HG02642 (cell line): ENCODE data around the gene ABCA3.

ENCODE experiments used
- ATAC-seq: cut with Tn5 transposase; IDR thresholded peaks from one replicate; pipeline ENCODE4 v1.9.1; 2021; ENCODE audit warnings: mild to moderate bottlenecking; ENCODE audit not compliant: unreplicated experiment, poor library complexity

The ABCA3 gene

DNA sequence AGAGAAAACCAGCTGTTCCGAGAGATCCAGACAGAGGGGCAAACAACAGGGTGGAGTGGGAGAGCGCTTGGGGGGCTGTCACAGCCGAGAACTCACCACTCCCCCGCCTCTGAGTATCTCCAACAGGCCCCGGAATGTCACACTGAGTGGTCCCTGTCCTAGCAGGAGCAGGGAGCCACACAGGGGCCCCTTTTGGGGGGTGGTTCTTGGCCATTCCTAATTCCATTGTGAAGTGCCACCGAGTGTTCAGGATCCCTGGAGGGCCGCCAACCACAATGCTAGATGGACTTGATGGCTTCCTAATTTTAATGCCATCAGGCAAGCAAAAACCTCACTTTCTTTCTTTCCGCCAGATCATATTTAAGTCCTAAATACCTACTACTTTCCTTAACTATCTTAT lies 16.8 kb downstream of the ABCA3 start:
- ATAC-seq: no peak

DNA sequence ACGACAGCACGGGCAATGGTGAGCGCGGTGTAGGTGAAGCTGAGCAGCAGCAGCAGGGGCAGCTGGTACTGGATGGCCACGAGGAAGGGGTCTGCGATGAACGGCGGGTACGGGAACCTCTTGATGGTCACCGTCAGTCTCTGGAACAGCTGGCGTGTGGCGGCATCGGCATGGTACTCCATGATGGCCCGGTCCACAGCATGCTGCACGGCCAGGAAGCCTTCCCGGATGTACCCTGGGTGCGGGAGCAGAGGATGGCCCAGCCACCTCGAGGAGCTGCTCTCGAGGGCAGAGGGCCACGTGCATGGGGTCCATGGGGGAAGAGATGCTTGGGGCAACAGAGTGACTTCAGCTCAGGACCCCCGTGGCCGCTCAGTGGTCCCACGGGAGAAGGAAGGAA lies 20.9 kb downstream of the ABCA3 start:
- ATAC-seq: no peak

DNA sequence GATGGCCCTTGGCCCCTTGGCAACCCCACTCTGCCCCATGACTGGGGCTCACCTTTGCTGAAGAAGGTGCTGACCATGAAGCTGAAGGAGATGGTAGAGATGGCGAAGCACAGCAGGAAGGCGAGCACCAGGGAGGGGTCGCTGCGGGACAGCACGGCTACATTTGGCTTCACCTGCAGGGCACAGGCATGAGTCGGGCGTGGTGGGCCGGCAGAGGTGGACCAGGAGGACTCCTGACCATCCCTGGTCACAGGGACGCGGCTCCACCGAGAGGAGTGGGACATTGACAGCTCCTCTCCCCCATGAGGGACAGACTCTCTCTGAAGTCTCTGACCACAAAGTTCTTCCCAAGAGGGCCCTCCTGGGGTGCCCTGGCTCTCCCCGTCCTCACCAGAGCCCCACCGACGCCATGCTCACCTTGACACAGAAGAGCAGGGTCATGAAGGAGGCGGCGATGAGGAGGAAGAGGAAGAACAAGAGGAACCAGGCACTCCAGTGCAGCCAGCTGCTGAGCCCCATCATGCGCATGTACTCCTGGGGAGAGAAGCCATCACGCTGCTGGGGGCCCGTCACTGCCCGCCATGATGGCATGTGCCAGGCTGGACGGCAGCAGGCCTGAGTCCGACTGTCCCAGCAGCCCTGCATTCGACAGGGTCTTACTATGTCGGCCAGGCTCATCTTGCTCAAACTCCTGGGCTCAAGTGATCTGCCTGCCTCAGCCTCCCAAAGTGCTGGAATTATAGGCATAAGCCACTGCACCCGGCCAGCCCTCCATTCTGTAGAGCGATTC lies 23.1 kb downstream of the ABCA3 start:
- ATAC-seq: no peak

DNA sequence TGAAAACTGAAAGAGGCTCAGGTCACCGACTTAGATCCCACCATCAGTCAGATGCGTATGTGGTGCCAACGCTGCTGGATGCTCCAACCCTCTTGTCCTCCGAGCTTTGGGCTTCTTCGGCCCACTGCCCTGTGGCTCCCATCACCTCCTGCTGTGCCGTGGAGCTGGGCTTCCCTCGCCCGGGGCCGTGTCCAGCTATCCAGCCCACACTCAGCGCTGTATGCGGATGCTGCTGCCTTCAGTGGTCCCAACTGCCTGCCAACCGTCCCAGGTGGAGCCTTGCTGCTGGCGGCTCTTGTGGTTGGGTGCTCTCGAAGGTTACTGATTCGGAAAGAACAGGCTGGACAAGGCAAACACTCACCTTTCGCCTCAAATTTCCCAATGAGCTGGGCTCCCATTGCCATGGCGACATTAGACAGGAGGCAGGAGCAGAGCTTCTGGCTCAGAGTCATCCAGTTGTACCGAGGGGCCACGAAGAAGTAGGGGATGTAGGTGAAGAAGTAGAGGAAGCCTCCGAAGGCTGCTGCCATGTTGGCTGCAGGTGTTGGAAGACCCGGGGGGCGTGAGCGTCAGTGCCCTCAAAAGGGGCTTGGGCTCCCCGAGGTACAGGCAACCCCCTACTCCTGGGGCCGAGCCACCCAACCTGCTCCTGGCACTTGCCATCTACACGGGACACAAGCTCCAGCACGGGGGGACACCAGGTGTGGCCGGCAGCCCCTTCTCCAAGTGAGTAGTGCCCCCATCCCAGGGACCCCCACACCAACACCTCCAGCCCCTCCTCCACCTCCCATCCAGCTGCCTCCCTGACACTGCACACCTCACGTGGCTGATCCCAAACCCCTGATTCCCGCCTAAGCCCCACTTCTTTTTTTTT lies 32.2 kb downstream of the ABCA3 start:
- no peak for ATAC-seq

DNA sequence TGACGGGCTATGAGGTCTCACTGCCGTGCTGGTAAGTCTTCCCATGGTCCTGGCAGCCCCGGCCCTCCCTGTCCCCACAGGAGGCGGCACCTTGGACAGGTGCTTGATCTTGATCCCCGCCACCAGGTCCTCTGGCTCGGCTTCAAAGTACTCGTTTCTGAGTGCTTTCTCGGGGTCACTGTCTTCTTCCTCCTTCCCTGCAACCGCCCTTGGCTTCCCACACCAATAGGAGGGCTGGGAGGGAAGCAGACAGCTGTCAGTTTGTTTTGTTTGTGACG lies 40.7 kb downstream of the ABCA3 start:
- ATAC-seq: no peak

DNA sequence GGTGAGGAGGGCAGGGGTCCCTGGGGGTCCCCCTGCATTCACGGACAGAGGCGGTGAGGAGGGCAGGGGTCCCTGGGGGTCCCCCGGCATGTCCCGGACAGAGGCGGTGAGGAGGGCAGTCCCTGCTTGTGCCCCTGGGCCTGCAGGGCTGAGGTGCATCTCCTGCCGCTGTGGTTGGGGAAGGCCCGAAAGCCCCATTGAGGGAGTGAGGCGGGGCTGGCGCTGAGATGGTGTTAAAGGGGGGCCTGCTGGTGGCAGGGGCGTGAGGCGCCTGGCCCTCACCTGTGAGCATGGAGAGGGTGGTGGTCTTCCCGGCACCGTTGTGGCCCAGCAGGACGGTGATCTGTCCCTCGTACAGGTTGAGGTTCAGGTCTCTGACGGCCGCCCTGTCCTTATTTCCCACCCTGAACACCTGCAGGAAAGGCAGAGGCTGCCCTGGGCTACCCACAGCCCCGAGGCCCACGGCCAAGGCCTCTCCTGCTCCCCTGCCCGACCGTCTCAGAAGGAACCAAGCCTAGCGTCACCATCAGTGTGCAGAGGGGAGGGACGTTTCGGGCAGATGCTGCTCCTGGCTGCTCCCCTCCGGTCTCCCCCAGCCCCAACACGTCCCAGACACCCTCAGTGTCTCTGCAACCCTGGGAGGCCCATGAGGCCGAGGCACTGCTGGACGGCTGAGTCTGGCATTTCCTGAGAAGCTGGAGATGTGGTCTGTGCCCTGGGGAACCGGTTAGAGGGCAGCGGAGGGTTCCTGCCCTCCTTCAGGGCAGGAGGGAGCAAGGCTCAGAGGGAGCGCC lies 41.2 kb downstream of the ABCA3 start:
- no peak for ATAC-seq

DNA sequence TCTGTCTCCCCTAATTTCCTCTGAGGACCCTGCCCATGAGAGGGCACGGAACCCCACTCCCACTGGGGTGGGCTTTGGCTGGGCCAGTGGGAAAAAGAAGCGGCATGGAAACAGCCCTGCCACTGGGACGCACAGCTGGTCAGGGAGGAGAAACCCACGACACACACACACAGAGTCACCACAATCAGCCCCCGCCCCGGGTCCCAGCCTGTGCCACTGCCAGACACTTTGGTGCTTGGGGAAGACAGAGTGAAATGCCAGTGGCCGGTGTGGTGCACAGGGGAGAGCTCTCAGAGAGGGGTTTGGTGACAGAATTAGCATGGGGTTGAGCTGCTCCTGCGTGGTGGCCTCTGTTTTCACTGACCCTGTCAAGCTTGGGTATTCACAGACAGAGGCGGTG lies 41.9 kb downstream of the ABCA3 start:
- ATAC-seq: no peak

DNA sequence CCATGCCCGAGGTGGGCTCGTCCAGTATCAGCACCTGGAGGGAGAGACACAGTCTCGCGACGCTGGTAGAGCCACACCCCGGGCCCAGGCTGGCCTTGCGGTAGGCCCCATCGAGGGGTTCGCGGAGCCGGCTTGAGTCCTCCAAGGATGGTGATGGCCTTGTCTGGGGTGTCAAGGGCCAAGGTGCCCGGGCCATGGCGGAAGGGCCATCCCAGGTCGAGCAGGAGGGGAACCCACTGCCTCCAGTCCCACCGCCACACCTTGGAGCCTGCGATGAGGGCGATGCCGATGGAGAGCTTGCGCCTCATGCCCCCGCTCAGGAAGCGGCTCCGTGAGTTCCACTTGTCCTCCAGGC lies 43.0 kb downstream of the ABCA3 start:
- ATAC-seq: no peak

DNA sequence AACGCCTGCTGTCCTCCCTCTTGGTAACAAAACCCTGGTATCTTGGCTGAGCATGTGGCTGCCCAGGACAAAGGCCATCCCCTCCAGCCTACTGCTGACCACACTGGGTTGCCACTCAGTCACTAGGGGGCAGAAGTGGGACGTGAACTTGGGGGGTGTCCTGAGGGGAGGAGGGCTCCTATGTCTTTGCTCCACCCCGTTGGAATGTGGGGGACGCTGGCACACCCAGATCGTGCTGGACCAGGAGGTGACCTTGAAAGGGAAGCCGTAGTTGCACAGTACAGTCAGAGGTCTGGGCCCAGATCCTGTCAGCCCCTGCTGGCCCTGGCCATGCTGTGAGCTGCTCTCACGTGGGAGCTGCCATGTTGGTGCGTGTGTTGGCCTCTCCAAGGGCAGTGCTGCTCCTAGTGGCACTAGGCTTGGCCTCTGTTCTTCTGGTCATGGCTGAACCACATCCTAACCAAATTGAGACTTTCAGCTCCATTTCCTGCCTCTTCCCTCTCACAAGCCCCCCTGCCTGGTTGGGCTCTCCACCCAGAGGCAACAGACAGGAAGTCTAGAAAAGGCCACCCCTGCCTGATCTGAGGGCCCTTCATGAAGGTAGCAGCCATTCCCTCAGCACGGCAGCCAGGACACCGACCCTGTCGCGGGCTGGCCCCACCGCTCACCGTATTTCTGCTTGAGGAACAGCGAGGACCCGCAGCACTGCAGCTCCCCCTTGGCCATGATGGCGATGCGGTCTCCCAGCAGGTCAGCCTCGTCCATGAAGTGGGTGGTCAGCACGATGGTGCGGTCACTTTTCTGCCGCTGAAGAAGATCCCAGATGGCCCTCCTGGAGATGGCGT lies 43.6 kb downstream of the ABCA3 start:
- no peak for ATAC-seq

DNA sequence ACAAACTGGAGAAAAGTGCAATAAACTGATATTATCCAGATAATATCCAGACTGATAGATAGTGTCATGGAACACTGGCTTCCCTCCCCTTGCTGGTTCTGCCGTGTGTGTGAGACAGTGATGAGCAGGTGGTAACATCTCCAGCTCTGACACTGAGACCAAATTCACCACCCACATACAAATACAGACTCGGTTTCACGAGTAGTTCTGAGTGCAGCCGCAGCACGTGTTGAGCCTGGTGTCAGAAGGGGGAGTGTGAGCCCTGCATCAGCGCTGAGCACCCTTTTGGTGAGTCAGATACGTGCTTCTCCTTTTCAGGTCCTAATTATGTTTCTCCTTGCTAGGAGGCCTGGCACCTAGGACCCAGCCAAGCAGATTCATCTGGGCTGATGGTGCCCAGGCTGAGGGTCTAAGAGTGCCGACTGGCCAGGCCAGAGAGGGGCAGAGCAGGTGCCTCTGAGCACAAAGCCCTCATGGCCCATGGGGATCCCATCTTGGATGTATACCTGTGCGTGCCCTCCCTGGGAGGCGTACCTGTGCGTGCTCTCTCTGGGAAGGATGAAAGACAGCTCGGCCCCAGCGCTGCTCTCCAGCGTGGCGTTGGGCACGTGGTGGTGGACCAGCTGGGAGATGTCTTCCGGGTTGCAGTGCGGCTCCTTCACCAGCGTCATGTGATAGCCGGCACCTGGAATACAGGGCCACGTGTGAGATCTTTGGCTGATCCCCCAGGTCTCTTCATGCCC lies 45.3 kb downstream of the ABCA3 start:
- peak; percentile 49 for ATAC-seq

DNA sequence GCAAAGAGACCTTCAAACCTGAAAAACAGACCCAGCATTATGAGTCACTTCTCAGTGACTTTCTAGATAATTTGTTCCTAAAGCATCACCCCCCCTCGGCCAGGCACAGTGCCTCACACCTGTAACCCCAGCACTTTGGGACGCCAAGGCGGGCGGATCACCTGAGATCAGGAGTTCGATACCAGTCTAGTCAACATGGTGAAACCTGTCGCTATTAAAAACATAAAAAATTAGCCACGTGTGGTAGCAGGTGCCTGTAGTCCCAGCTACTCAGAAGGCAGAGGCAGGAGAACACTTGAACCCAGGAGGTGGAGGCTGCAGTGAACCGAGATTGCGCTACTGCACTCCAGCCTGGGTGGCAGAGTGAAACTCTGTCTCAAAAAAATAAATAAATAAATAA lies 48.3 kb downstream of the ABCA3 start:
- ATAC-seq: no peak

DNA sequence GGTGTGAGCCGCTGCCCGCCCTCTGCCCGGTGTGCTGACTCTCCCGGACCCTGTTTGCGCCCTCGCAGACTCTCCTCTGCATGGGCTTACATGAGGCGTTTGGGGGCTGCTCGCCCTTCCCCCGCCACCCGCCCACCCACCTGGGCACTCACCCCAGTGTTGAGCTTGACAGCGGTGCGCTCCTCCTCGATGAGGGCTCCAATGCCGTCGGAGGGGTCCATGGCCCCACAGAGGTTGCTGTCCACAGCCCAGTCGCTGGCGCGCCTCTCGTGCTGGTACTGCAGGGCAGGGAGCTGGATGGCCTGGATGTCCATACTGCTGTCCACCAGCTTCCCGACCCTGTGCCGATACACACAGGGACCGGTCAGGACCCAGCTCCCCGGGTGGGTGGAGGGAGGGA lies 51.2 kb downstream of the ABCA3 start:
- no peak for ATAC-seq

DNA sequence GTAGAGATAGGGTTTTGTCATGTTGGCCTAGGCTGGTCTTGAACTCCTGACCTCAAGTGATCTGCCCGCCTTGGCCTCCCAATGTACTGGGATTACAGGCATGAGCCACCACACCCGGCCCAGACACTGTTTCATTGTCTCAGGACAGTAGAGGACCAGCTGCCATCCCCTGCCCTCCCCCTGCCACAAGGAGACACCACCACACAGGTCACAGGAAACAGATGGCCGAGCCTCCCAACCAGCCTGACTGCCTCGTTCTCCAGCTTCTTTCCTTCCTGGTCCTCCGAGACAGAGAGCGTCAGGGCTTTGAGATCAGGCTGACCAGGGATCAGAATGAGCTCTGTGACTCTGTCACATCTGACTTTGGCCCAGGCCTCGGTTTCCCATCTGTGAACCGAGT lies 51.8 kb downstream of the ABCA3 start:
- no peak for ATAC-seq

DNA sequence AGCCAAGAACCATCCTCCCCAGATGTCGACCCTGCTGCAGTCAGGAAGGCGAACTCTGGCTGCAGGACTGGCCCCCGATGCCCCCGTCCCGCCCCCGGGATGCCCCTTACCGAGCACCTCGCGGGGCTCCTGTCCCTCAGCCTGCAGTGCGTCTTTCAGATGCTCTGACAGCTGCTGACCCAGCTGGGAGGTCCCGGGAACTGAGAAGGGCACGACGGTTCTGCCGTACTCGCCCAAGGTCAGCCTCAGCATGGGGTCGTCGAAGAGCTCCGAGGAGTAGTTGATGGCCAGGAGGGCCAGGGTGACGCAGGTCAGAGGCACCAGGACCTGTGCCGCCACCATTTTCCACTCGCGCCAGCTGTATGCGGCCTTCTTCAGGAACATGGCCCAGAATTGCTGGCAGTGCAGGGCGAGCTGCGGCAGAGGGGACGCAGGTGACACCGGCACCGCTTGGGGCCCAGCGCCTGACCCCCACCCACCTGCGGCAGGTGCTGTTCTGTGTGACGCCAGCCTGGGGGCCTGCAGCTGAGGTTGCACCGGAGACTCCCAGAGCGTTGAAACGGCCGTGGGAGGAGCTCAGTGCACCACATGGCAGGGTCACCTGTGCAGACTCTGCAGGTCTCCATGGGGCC lies 52.5 kb downstream of the ABCA3 start:
- ATAC-seq: no peak

DNA sequence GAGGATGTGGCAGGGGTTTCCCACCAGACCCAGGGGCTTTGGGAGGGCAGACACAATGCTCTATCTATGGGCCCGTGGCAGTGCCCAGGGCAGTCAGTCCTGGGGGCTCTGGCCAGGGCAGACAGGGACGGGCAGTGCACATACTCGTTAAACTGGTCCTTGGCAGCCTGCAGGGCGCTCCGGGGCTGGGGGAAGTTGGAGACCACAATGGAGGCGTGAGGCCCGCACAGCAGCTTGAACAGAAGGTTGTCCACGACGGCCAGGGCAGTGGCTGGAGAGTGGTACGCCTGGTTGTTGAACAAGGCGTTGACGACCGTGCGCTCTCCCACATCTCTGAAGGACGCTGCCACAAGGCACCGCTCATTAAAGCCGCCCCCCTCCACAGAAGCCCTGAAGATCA lies 54.0 kb downstream of the ABCA3 start:
- no peak for ATAC-seq

DNA sequence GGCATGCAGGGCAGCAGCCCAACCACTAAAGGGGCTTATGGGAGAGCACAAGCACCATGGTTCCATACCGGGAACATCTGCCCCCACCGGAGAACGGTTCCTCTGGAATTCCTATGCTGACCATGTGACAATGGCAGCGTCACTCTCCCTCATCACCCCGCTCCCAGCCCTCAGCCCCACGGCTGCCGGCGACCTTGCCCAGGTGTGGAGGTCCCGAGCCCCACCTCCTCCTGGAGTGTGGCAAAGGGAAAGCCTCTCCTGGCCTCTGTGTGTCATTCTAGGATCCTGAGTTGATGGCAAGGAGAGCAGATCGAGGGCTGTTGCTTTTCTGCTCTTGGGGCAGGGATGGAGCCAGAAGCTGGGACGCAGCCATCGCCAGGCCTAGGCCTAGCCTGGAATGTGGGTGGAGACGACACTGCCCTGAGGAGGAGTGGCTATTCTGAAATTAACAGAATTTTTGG lies 54.8 kb downstream of the ABCA3 start:
- ATAC-seq: no peak

DNA sequence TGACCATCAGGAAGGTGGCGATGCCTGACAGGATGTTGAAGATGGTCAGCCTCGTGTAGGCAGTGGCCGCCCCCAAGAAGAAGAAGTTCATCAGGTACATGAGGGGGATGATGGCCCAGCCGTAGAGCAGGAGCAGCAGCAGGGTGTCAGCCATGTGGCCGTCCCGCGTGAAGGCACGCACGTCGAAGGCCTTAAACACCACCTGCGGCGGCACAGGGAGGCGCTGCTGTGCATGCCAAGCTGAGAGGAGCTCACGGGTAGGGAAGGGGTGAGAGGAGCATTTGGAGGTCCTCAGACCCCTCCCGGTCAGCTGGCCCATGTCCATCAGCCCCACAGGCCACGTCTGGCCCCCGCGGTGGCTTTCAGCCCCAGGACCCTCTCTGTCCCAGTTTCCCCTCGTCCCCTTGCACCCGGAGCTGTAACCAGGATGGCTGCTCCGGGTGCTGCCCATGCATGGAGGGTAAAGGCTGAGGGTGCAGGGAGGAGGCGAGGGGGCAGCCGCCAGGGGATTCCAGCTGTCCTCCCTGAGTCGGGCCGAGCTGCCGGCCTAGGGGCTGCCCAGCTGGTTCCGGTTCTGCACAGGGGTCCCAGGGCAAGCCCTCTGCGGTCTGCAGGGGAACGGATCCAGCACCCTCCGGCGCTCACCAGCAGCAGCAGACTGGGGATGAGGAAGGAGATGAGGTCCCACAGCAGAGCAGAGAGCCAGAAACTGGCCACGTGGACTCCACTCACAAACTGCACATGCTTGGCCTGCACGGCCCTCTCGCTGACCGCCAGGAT lies 55.5 kb downstream of the ABCA3 start:
- ATAC-seq: no peak

DNA sequence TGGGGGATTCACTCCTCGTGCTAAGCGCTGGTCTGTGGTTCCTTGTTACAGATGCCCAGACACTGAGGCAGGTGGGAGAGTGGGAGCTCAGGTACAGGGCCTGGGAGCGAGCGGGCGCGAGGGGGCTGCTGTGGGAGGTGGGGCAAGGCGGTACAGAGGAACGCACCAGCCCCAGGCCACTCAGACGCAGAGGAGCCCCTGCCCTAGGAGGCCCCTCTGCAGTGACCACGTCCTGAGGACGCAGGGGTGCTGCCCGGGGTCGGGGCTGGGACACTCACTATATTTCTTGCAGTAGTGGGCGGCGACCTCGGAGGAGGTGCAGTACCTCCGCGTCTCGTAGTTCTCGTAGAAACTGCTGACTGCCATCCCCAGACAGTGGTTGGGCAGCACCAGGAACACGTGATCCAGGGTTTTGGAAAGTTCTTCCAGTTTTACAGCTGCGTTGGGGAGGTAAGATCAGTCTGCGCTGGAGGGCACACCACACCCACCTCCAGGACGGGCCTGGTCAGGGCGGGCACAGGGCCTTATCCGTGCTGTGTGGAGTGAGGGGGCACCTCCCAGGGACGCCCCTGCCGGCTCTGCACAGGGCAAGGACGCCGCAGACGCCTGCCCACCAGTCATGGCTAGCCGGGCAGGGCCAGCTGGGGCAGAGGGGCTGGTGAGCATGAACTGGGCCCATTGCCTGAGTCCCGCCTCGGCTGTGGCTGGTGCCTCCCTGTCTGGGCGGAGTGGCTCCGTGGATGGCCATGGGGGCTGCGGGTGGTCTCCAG lies 56.3 kb downstream of the ABCA3 start:
- no peak for ATAC-seq
